Left renal cortex interstitium (tissue), 4 donors: Measurements from ENCODE around the gene ZKSCAN1. TPM values are rescaled to one million over a fixed set of nuclear protein-coding genes. Genes with fewer than 3 reads are reported as not detected.

ENCODE experiments used
- DNase-seq, 4 donors: peaks; one replicate each; pipeline ENCODE4 v3.0.0-alpha.2; 2013; ENCODE audit warnings: low read depth in 4 of 4, low spot score in 2 of 4, missing footprints in 1 of 4
- polyA plus RNA-seq, 4 donors: library from polyadenylated mRNA; unstranded; fragments of 120-200 nt; gene quantifications; one replicate each; pipeline ENCODE4 v1.2.1, GENCODE V29; 2013; ENCODE audit not compliant: insufficient read length in 4 of 4

The ZKSCAN1 gene
- polyA plus RNA-seq, 4 donors = 43.3 to 71.5 (median 57.5) TPM

DNA sequence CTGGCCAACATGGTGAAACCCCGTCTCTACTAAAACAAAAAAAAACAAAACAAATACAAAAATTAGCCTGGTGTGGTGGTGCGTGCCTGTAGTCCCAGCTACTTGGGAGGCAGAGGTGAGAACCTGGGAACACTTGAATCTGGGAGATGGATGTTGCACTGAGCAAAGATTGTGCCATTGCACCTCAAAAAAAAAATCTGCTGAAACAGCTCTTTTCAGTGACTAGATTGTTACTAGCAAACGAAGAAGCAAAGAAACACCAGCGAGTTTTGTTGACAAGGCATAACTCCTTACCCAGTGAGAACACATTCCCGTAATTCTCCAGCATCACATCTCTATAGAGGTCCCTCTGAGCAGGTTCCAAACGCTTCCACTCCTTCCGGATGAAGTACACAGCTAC is 59.4 kb downstream of the ZKSCAN1 start:
- DNase-seq = no peak

- no peak for DNase-seq
These were observed 60.0 kb downstream of the ZKSCAN1 start for GRCh38 chr7:100075418-100075817.

DNA sequence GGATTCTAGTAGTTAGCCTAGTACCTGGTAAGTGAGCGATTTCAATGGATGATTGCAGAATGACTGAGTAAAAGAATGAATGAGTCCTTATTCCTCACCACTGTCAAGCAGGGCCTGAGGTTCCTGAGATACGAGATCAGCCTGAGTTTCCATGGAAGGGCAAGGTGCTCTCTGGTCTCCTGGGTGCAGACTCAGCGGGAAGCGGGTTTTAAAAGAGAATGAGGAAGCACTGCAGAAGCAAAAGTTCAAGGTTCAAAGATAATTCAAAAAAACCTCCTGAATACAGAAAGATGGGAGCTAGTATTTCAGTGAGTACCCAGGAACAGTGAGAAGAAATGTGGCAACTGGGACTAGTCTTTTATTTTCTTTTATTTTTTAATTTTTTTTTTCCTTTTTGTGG is 61.8 kb downstream of the ZKSCAN1 start:
- DNase-seq = no peak

DNA sequence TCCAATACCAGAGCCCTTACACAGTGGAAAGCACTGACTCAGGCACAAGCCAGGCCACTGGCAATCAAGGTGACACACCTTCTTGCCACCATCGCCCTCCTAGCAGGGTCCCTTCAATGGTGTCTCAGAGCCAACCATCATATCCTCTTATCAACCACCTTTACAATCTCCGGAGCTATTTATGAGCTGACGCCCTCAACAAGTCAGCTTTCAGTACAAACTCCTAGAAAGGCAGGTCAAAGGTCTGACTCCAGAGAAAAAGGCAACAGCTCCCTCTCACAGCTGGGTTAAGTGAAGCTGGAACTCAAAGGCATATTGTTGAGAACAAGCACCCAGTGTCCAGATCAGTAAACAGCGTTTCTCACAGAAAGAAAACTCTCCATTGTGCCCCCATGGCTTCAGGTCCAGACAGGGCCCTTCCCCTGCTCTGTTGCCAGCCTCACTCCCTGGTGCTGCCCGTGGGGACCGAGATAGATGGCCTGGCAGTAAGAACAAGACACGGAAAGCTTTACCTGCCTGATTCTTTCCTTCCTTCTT is 63.7 kb downstream of the ZKSCAN1 start:
- DNase-seq = no peak

- no peak for DNase-seq
These were observed 65.6 kb downstream of the ZKSCAN1 start for GRCh38 chr7:100080907-100081534.

- DNase-seq = peak; percentile 94 to 99 (median 96)
These were observed 66.2 kb downstream of the ZKSCAN1 start, which contains the start of gene ZNF3 for GRCh38 chr7:100081535-100082102. Gene ZNF3 (minus strand): TSS chr7:100081723. CDS start chr7:100077357, 4,366 bp downstream.

DNA sequence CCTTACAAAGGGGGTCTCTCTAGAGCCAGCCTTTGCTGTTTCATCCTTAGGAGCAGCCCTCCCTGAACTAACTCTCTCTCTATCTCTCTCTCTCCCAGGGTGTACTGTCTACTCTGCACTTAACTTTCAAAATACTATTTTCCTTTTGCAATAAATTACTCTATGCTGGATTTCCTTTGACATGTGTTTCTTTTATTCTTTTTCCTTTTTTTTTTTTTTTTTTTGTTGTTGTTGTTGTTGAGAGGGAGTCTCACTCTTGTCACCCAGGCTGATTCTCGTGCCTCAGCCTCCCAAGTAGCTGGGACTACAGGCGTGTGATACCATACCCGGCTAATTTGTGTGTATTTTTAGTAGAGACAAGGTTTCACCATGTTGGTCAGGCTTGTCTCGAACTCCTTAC is 67.6 kb downstream of the ZKSCAN1 start:
- no peak for DNase-seq

- DNase-seq = no peak
These were observed 70.1 kb downstream of the ZKSCAN1 start for GRCh38 chr7:100085515-100085914.

DNA sequence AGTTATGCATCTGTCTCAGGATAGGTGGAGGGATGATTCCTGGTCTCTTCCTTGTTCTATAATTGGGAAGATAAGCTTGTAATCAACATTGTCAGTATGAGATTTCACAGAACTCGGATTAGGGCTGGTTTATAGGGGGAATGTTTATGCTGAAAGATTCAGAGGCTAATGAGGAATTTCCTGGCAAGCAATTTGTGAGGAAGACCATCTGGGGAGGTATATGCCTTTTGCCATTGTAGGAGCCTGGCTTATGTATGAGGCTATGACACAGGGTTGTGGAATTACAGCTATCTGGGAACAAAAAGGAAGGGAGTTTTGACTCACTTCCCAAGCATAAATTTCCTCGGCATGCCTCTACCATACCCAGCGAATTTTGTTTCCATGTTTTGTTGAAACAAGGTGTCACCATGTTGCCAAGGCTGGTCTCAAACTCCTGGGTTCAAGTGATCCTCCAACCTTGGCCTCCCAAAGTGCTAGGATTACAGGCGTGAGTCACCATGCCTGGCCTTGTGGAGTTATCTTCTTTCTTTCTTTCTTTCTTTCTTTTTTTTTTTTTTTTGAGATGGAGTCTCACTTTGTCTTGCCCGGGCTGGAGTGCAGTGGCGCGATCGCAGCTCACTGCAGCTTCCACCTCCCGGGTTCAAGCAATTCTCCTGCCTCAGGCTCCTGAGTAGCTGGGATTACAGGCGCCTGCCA is 71.8 kb downstream of the ZKSCAN1 start:
- DNase-seq = no peak

DNA sequence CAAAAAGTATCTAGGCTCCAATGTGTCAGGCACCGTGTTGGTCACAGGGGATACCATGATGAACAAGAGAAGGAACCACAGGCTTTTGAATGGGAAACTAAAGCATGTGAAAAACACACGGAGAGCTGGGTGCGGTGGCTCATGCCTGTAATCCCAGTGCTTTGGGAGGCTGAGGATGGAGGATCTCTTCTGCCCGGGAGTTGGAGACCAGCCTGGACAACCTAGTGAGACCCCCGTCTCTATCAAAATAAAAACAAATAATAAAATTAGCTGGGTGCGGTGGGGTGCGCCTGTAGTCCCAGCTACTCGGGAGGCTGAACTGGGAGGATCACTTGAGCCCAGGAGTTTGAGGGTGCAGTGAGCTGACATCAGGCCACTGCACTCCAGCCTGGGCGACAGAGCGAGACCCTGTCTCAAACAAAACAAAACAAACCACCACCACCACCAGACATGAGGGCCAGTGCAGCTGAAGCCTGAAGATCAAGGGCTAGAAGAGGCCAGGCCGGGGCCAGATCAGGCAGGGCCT is 72.8 kb downstream of the ZKSCAN1 start:
- DNase-seq = no peak

- peak in 2 of 4 donors; percentile 54 to 76 for DNase-seq
These were observed 73.4 kb downstream of the ZKSCAN1 start, which contains the start of gene COPS6 for GRCh38 chr7:100088621-100089457. Gene COPS6 (plus strand): TSS chr7:100088969. CDS start chr7:100088991, 22 bp downstream.

DNA sequence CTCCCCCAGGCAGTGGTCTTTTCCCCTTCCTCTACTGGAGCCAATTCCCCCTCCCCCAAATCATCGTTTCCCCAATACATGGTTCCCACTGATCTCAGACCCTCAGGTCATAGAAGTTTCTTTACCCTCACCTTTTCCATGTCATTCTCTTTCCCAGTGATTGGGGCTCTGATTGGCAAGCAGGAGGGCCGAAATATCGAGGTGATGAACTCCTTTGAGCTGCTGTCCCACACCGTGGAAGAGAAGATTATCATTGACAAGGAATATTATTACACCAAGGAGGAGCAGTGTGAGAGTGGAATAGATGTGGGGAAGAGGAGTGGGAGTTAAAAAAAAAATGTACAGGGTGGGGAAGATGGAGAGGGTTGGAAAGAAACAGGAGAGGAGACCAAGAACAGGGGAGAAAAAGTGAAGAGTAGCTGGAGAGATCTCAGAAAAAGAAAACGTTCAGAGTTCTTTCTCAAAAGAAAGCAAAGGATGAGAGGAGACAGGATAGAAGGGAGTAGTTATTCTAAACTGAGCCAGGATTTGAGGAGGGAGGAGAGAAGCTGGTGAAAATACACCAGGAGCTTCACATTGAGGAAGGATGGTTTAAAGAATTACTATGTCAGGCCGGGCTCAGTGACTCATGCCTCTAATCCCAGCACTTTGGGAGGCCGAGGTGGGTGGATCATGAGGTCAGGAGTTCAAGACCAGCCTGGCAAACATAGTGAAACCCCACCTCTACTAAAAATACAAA is 74.2 kb downstream of the ZKSCAN1 start:
- no peak for DNase-seq

DNA sequence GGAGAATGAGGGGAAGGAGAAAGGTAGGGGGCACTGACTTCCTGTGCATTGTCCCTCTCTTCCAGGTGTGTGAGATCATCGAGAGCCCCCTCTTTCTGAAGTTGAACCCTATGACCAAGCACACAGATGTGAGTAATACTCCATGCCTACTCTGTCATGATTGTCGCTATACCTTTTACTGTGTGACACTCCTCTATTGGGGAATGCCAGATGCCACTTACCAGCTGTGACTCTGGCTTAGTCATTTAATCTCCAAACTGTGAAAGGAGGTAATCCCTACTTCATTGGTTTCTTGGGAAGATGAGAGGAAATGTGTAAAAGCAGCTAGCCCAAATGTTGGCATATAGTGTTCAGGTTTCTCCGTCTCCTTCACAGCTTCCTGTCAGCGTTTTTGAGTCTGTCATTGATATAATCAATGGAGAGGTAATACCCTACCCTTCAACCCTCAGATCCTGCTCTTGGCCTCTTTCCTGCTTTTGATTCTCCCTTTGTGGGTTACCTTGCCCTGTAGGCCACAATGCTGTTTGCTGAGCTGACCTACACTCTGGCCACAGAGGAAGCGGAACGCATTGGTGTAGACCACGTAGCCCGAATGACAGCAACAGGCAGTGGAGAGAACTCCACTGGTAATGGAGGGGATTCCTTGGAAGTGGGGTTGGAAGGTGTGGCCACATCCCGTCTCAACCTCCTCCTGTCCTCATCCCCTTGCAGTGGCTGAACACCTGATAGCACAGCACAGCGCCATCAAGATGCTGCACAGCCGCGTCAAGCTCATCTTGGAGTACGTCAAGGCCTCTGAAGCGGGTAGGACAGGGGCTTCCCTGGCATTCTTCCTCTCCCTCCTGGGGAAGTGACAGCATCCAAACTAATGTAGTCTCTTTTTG is 75.4 kb downstream of the ZKSCAN1 start:
- DNase-seq = no peak

Other genes with a start within 250 kb of the ZKSCAN1 start
- under 1 TPM; 0.20 to 0.46 (median 0.24) TPM for gene CYP3A4, start 231.4 kb upstream of the ZKSCAN1 start, polyA plus RNA-seq
- gene CYP3A43, start 187.6 kb upstream of the ZKSCAN1 start, polyA plus RNA-seq = under 1 TPM; 0.22 to 0.57 (median 0.42) TPM
- under 1 TPM in 1 of 4 donors, not detected in 3; 0.14 TPM for gene OR2AE1, start 138.6 kb upstream of the ZKSCAN1 start, polyA plus RNA-seq
- 10 to 100 TPM; 30.8 to 39.6 (median 37.2) TPM for gene TRIM4, start 96.1 kb upstream of the ZKSCAN1 start, polyA plus RNA-seq
- 1 to 10 TPM in 3 of 4 donors, under 1 TPM in 1; 0.76 to 1.4 (median 1.2) TPM for gene GJC3, start 86.0 kb upstream of the ZKSCAN1 start, polyA plus RNA-seq
- gene AZGP1, start 39.6 kb upstream of the ZKSCAN1 start, polyA plus RNA-seq = 10 to 100 TPM; 52.2 to 69.0 (median 62.5) TPM
- gene ZSCAN21, start 34.2 kb downstream of the ZKSCAN1 start, polyA plus RNA-seq = 10 to 100 TPM; 21.4 to 22.8 (median 22.2) TPM
- 10 to 100 TPM; 46.5 to 57.6 (median 51.6) TPM for gene ZNF3, start 66.1 kb downstream of the ZKSCAN1 start, polyA plus RNA-seq
- gene COPS6, start 73.4 kb downstream of the ZKSCAN1 start, polyA plus RNA-seq = 100 to 1,000 TPM; 124 to 140 (median 136) TPM
- 100 to 1,000 TPM; 140 to 174 (median 160) TPM for gene MCM7, start 85.8 kb downstream of the ZKSCAN1 start, polyA plus RNA-seq
- 10 to 100 TPM; 28.0 to 38.0 (median 36.7) TPM for gene AP4M1, start 86.0 kb downstream of the ZKSCAN1 start, polyA plus RNA-seq
- gene TAF6, start 103.8 kb downstream of the ZKSCAN1 start, polyA plus RNA-seq = 10 to 100 TPM; 52.0 to 73.0 (median 58.6) TPM
- gene CNPY4, start 104.0 kb downstream of the ZKSCAN1 start, polyA plus RNA-seq = 10 to 100 TPM; 33.9 to 51.6 (median 46.0) TPM
- 1 to 10 TPM; 1.7 to 2.5 (median 1.9) TPM for gene MBLAC1, start 111.4 kb downstream of the ZKSCAN1 start, polyA plus RNA-seq
- gene LAMTOR4, start 133.3 kb downstream of the ZKSCAN1 start, polyA plus RNA-seq = 100 to 1,000 TPM in 3 of 4 donors, 10 to 100 TPM in 1; 97.0 to 134 (median 116) TPM
- gene TRAPPC14, start 143.1 kb downstream of the ZKSCAN1 start, polyA plus RNA-seq = 10 to 100 TPM; 18.6 to 27.7 (median 23.6) TPM
- gene GAL3ST4, start 153.0 kb downstream of the ZKSCAN1 start, polyA plus RNA-seq = 1 to 10 TPM; 5.7 to 8.0 (median 6.3) TPM
- gene GPC2, start 161.8 kb downstream of the ZKSCAN1 start, polyA plus RNA-seq = 10 to 100 TPM in 2 of 4 donors, 1 to 10 TPM in 2; 5.9 to 17.4 (median 13.1) TPM
- gene STAG3, start 162.3 kb downstream of the ZKSCAN1 start, polyA plus RNA-seq = 10 to 100 TPM in 3 of 4 donors, 1 to 10 TPM in 1; 7.5 to 37.1 (median 22.3) TPM
- gene PVRIG, start 204.4 kb downstream of the ZKSCAN1 start, polyA plus RNA-seq = 10 to 100 TPM in 1 of 4 donors, 1 to 10 TPM in 3; 1.7 to 12.5 (median 5.0) TPM